ENCODE results near the gene MAOA.

DNA sequence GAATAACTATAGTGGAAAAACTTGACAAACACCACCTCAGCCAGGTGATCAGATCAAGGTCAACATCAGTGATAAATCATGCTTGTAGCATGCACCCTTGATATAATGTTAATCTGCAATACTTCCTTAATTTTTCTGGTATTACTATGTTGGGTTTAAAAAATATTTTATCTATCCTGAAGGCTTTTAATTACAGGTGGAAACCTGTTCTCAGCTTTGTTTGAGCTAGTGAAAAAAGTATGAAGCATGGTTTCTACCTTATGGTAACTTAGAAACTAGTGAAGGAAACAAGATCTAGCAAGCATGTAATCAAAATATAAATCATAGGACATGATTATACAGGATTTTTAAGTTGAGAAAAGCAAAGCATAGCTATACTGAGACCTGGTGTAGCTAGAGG lies 26.6 kb downstream of the MAOA start:
- TF ChIP-seq POLR2A (IDR thresholded peaks at IDR 0.05; ENCODE audit: low read depth, low read length) (no peak), POLR2AphosphoS5 (IDR thresholded peaks at IDR 0.05; ENCODE audit: low read depth, low read length) (no peak), TAF1 (IDR thresholded peaks at IDR 0.05; ENCODE audit: low read depth, low read length) (no peak), POU2F2 (IDR thresholded peaks at IDR 0.05; ENCODE audit: low read depth, low read length) (no peak)
